Right lobe of liver (tissue), 6 donors: ENCODE data around the gene CDCA4. TPM values are rescaled to one million over a fixed set of nuclear protein-coding genes. Genes with fewer than 3 reads are reported as not detected.
A peak's percentile ranks its signal among the peaks of the same experiment; 100 is the strongest.
"Not testable (repeated sequence)": the region's sequence is repeated elsewhere in the genome, so short reads cannot be mapped to it uniquely, and the experiment has no call there.

Source experiments
- ATAC-seq, 4 donors: fragments of 200-7000 bp; cut with Tn5 transposase; one replicate each; pipeline ENCODE4 v1.9.1; 2020; ENCODE audit warnings: mild to moderate bottlenecking in 4 of 4, moderate library complexity in 4 of 4
- DNase-seq, 3 donors: peaks; one replicate each; pipeline ENCODE4 v3.0.0-alpha.2; 2020
- H3K27ac ChIP-seq, 3 donors: fragments of 200-600 bp; one replicate each; pipeline ENCODE4 v1.8.0; 2022
- H3K27me3 ChIP-seq, 2 donors: fragments of 200-600 bp; one replicate each; pipeline ENCODE4 v1.8.0; 2022
- H3K36me3 ChIP-seq, 4 donors: fragments of 200-600 bp; sonication (generic) in 1 of 4; one replicate each; pipeline versions ENCODE4 v1.5.1 to v1.8.0; 2017 to 2022; ENCODE audit warnings: control low read depth in 1 of 4
- H3K4me1 ChIP-seq, 4 donors: fragments of 200-600 bp; sonication (generic) in 1 of 4; one replicate each; pipeline versions ENCODE4 v1.5.1 to v1.8.0; 2017 to 2022; ENCODE audit warnings: control low read depth in 1 of 4
- H3K4me3 ChIP-seq, 3 donors: fragments of 200-600 bp; one replicate each; pipeline ENCODE4 v1.8.0; 2022
- H3K9me3 ChIP-seq, 4 donors: fragments of 200-600 bp; sonication (generic) in 1 of 4; one replicate each; pipeline versions ENCODE4 v1.5.1 to v1.8.0; 2017 to 2022; ENCODE audit warnings: control low read depth in 1 of 4
- POLR2A ChIP-seq: fragments of 450-650 bp; IDR thresholded peaks from one replicate; pipeline ENCODE4 v1.6.1; 2017; ENCODE audit warnings: antibody characterized with exemption, mild to moderate bottlenecking
- WGBS: methylation state at CpG from one replicate; pipeline ENCODE4 v1.1.6; 2018; ENCODE audit warnings: low coverage, low lambda C conversion rate; ENCODE audit not compliant: insufficient coverage; ENCODE audit errors: missing lambda C conversion rate; 5-methylcytosine and 5-hydroxymethylcytosine counted together
- intact Hi-C, 2 donors: fragments of 100-400 bp; cut with DNase I; formaldehyde crosslinking; loops; one replicate each; pipeline versions ENCODE4 v1.11.2 to v1.14.1; 2022
- total RNA-seq, 6 experiments: library from RNA; depleted of rRNA in 2 of 6; stranded (reverse); fragments of >200 nt in 2 of 6; fragmentation: NEBNext Ultra II Directional in 3 of 6; extraction: Animal tissue kit (Norgen Biotek cat#: 25700) in 3 of 6; gene quantifications; one replicate each; pipeline versions ENCODE4 v1.1.0 to v1.2.4, GENCODE V29; 2016 to 2023
- TF ChIP-seq, protein P1 (sequence below), 4 donors: fragments of 200-600 bp in 3 of 4; fragments of 450-650 bp in 1 of 4; IDR thresholded peaks; one replicate each; pipeline versions ENCODE4 v1.5.1 to v1.8.0; 2016 to 2022; ENCODE audit warnings: antibody characterized with exemption in 4 of 4, mild to moderate bottlenecking in 2 of 4
- donor health status: DM: no; HTN: yes; CAD: no.
- donor health status: DM: no; HTN: no; CAD: no.
- donor health status: DM: no; HTN: no; CAD: no.
- donor health status: DM: no; HTN: yes; CAD: no.
- donor health status: DM: no; HTN: yes; CAD: no.

The CDCA4 gene
- total RNA-seq, 6 experiments from 2014 or later, result 0.90 to 3.5 (median 1.7) TPM

DNA sequence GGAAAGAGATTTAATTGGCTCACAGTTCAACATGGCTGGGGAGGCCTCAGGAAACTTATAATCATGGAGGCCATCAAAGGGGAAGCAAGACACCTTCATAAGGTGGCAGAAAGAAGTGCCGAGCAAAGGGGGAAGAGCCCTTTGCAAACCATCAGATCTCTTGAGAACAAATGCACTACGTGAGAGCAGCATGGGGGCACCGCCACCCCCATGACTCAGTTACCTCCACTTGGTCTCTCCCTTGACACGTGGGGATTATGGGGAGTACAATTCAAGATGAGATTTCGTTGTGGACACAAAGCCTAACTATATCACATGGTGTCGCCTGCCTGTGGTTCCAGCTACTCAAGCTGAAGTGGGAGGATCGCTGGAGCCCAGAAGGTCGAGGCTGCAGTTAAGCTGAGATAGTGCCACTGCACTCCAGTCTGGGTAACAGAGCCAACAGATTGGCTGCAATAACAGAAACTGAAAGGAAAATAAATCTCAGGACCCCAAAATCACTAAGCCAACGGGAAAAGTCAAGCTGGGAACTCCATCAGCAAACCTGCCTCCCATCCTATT lies 10.0 kb upstream of the CDCA4 start:
- H3K4me3 ChIP-seq, result no peak overlapping the region
- no peaks in the 10 kb centered on the region for H3K36me3 ChIP-seq
- peak in 1 of 3 donors; percentile 4 for DNase-seq
- TF ChIP-seq POLR2A, result no peak
- TF ChIP-seq, protein P1, sequence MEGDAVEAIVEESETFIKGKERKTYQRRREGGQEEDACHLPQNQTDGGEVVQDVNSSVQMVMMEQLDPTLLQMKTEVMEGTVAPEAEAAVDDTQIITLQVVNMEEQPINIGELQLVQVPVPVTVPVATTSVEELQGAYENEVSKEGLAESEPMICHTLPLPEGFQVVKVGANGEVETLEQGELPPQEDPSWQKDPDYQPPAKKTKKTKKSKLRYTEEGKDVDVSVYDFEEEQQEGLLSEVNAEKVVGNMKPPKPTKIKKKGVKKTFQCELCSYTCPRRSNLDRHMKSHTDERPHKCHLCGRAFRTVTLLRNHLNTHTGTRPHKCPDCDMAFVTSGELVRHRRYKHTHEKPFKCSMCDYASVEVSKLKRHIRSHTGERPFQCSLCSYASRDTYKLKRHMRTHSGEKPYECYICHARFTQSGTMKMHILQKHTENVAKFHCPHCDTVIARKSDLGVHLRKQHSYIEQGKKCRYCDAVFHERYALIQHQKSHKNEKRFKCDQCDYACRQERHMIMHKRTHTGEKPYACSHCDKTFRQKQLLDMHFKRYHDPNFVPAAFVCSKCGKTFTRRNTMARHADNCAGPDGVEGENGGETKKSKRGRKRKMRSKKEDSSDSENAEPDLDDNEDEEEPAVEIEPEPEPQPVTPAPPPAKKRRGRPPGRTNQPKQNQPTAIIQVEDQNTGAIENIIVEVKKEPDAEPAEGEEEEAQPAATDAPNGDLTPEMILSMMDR (IDR thresholded peaks at IDR 0.05), result no peak
- 56% methylated on average over 5 of the region's 9 CpGs for WGBS
- intact Hi-C loops, result no loop called here
- no peaks in the 10 kb centered on the region for H3K9me3 ChIP-seq
- no peaks in the 10 kb centered on the region for H3K27me3 ChIP-seq
- ATAC-seq, result no peak
- H3K4me1 ChIP-seq, result no peaks in the 10 kb centered on the region
- H3K27ac ChIP-seq, result no peak overlapping the region

DNA sequence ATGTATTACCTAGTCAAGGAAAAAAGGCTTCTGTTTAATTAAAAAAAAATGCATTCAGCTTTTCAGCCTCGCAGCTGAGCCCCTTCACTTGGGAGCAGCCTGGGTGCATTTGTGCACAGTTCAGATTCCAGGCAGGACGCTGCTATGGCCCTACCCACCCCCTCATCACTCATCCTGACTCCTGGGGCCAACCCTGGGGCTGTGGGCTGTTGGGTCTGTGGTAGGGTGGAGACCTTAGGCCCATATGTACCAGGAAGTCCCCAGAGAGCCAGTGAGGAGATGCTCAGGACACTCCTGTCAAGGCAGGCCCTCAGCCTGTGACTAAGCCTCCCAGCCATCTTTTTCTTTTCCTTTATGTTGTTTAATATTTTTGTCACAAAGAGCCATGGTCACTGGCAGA lies 9.3 kb upstream of the CDCA4 start:
- ATAC-seq (no peak), DNase-seq (peak in 1 of 3 donors; percentile 18)
- Histone ChIP-seq H3K4me1 (no peaks in the 10 kb centered on the region), H3K9me3 (no peaks in the 10 kb centered on the region), H3K4me3 (no peak overlapping the region), H3K36me3 (no peaks in the 10 kb centered on the region), H3K27ac (no peak overlapping the region), H3K27me3 (no peaks in the 10 kb centered on the region)
- whole genome bisulfite sequencing, result 60% methylated on average over 2 of the region's 2 CpGs
- no peak for TF ChIP-seq POLR2A
- TF ChIP-seq, protein P1 (IDR thresholded peaks at IDR 0.05), result no peak
- intact Hi-C loops, result no loop called here

DNA sequence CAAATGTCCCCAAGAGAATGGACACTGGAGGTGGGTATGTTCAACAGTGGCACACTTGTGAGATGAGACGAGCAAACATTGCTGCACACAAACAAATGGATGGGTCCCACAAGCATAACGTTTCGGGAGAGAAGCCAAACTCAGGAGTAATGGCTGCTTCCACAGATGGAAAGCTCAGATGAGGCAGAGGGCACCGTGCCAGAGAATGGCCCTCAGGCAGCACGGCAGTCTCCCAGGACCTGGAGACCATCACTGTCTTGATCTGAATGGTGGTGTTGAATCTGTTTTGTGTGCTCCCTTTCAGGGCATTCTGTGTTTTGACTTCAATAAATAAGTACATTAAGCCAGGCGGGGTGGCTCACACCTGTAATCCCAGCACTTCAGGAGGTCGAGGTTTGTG lies 8.5 kb upstream of the CDCA4 start:
- WGBS, result 64% methylated on average over 6 of the region's 7 CpGs
- H3K36me3 ChIP-seq, result no peaks in the 10 kb centered on the region
- H3K27me3 ChIP-seq, result no peaks in the 10 kb centered on the region
- DNase-seq, result peak in 1 of 3 donors; percentile 15
- H3K4me3 ChIP-seq, result no peak overlapping the region
- ATAC-seq, result no peak
- no peak for TF ChIP-seq POLR2A
- TF ChIP-seq, protein P1 (IDR thresholded peaks at IDR 0.05), result no peak
- no peaks in the 10 kb centered on the region for H3K9me3 ChIP-seq
- H3K4me1 ChIP-seq, result no peaks in the 10 kb centered on the region
- intact Hi-C loops, result no loop called here
- no peak overlapping the region for H3K27ac ChIP-seq

DNA sequence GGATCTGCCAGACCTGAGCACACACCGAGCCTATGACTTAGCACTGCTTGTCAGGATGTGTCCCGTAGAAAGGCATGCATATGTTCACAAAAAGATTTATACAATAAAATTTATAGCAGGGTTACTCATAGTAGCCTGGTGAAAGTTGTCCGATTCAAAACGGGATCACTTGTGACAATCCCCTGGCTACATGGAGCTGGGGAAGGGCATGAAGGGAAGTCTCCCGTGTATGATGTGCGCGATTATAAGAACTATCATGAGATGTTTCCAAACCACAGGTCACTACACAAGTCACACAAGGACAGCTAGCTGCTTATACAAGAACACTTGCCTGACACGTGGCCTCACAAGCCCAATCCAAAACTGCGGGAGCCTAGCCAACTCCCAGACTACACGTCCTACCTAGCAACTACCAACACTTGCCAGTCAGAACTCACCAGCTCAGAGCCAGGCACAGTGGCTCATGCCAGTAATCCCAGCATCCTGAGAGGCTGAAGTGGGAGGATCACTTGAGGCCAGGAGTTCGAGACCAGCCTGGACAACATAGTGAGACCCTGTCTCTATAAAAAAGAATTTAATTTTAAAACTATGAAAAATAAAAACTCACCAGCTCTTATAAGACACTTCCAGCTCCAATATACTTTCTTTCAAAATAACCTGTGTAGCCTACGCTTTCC lies 7.5 kb upstream of the CDCA4 start:
- no peaks in the 10 kb centered on the region for H3K4me1 ChIP-seq
- intact Hi-C loops, result no loop called here
- H3K9me3 ChIP-seq, result no peaks in the 10 kb centered on the region
- no peak overlapping the region for H3K27ac ChIP-seq
- no peak for DNase-seq
- TF ChIP-seq, protein P1 (IDR thresholded peaks at IDR 0.05), result no peak
- no peak for TF ChIP-seq POLR2A
- ATAC-seq, result no peak
- 73% methylated on average over 10 of the region's 12 CpGs for WGBS
- no peak overlapping the region for H3K4me3 ChIP-seq
- H3K27me3 ChIP-seq, result no peaks in the 10 kb centered on the region
- H3K36me3 ChIP-seq, result no peaks in the 10 kb centered on the region

DNA sequence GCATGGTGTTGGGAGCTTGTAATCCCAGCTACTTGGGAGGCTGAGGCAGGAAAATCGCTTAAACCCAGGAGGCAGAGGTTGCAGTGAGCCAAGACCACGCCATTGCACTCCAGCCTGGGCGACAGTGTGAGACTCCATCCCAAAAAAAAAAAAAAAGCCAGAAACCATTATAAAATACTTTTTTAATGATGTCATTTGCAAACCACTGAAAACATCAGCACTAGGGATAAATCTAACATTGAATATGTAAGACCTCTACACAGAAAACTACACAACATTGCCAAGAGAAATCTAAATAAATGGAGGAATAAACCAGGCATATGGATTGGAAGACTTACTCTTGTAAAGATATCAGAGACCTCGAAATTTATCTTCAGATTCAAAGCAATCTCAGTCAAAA lies 6.8 kb upstream of the CDCA4 start:
- not testable (repeated sequence) for ATAC-seq

More for the DNA sequence above, 6.8 kb upstream of the CDCA4 start:
- H3K9me3 ChIP-seq, H3K27ac ChIP-seq, DNase-seq, H3K4me3 ChIP-seq, H3K36me3 ChIP-seq, H3K27me3 ChIP-seq, intact Hi-C loops, H3K4me1 ChIP-seq: not testable (repeated sequence)
- 62% methylated on average over 4 of the region's 4 CpGs for WGBS
